ENCODE data around the gene CDK2. TPM values are rescaled to one million over a fixed set of nuclear protein-coding genes. Genes with fewer than 3 reads are reported as not detected.

CDK2 gene
- polyA plus RNA-seq, 1 of the 3 experiments (the other 2 are of a cell fraction): 43.3 TPM

DNA sequence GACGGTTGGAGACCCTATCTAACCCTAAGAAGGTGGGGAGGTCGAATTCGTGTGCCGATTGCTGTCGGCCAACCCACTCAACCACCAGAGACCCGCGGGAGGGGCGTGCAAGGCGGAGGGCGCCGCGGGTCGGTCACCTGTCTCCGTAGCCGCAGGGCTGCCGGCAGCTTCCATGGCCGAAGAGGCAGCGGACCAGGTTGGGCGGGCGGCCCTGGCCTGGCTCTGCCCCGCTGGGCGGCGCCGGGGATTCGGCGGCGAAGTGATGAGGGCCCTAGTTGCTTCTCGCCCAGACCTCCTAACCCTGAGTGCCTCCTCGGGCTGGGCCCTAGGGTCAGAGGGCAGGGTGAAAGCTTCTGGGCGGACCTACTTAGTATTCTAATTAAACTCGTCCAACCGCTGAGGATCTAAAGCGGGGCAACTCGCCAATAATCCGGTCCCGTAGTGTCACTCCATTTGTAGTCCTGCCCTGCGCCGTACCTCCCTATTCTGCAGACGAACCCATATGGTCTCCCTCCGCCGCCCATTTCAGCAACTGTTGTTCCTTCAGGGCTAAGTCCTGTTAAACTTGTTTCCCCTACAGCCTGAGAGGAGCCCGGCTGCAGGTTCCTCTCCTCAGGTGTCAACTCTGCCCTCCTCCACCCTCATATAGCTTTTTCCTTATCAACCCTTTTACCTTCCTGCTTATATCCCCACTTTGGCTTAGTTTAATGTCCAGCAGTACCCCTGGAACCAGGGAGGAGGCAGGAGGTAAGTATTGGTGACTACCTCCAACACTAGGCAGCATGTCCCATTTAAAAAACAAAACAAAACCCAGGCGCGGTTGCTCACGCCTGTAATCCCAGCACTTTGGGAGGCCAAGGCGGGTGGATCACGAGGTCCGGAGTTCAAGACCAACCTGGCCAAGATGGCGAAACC lies 38.8 kb upstream of the CDK2 start, which contains the start of gene PYM1 (continued):
- TF ChIP-seq TCF12 (IDR thresholded peaks at IDR 0.05) (no peak), RAD21 (IDR thresholded peaks at IDR 0.05; ENCODE audit: low read length) (no peak), NFIC (IDR thresholded peaks at IDR 0.05; ENCODE audit: borderline replicate concordance) (no peak; the same call in 1 of the 2 replicates), ELF1 (IDR thresholded peaks at IDR 0.05) (no peak), GATA2 (CRISPR knock-in tag; IDR thresholded peaks at IDR 0.05) (no peak), RCOR1 (IDR thresholded peaks at IDR 0.05; ENCODE audit: low read length) (0 out of 2 replicates have a peak, but pooled peaks have one; percentile 6), SMC3 (IDR thresholded peaks at IDR 0.05; ENCODE audit: low read depth, low read length) (no peak), FOXJ3 (CRISPR knock-in tag; IDR thresholded peaks at IDR 0.05) (no peak), CHD2 (IDR thresholded peaks at IDR 0.05; ENCODE audit: low read length, partially characterized antibody) (peak; percentile 50), POLR2AphosphoS5 (IDR thresholded peaks at IDR 0.05; ENCODE audit: low read depth, low read length) (peak; percentile 37), FOSL2 (IDR thresholded peaks at IDR 0.05; ENCODE audit: borderline replicate concordance, low read depth) (no peak)
- TF ChIP-seq, protein P1, sequence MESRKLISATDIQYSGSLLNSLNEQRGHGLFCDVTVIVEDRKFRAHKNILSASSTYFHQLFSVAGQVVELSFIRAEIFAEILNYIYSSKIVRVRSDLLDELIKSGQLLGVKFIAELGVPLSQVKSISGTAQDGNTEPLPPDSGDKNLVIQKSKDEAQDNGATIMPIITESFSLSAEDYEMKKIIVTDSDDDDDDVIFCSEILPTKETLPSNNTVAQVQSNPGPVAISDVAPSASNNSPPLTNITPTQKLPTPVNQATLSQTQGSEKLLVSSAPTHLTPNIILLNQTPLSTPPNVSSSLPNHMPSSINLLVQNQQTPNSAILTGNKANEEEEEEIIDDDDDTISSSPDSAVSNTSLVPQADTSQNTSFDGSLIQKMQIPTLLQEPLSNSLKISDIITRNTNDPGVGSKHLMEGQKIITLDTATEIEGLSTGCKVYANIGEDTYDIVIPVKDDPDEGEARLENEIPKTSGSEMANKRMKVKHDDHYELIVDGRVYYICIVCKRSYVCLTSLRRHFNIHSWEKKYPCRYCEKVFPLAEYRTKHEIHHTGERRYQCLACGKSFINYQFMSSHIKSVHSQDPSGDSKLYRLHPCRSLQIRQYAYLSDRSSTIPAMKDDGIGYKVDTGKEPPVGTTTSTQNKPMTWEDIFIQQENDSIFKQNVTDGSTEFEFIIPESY (IDR thresholded peaks at IDR 0.05; ENCODE audit: borderline replicate concordance, low read depth): no peak

DNA sequence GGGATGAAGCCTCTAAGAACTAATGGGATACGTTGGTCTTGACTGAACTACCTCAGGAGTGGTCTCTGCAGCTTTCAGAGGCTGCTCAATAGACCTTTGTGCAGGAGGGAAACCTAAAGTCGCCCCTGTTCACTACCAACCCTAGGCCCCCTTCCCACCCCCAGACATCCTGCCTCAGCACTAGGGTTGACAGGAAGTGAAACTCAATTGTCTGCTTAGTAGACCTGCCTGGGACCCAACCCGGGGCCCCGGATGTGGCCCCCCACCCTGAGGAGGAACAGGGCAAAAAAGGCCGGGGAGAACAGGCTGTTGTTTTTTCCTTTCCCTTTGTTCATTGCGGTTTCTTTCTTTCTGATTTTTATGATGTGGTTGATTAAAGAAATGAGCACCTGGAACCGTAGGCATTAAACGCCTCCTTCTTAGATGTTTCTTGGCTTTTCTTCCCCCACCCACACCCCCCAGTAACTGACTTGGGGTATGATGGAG lies 37.3 kb upstream of the CDK2 start:
- ChIA-PET CTCF (interaction anchor here (0.9 to 6.4 kb wide), 8 partner anchors 10 to 191 kb away, joined by 3 to 51 read pairs (median 16); partner anchors contain the start of gene DNAJC14), POLR2A (interaction anchor here (4.2 kb wide), 1 partner anchor 99 kb away, joined by 39 read pairs; the partner anchor contains the start of gene DNAJC14)
- no peaks in the 10 kb centered on the region for H3K9me2 ChIP-seq
- peaks cover 34% of the 10 kb centered on the region for H3F3A ChIP-seq (replicated peaks; ENCODE audit: insufficient read depth)
- H3K4me1 ChIP-seq (ENCODE audit: control insufficient read depth in 1 of 2, insufficient read depth in 2 of 2, low read depth in 1 of 2, low read length in 1 of 2): peaks cover 29 to 42% of the 10 kb centered on the region in 2 experiments; a peak in 3 of 4 replicates
- H4K20me1 ChIP-seq (ENCODE audit: insufficient read depth): no peaks in the 10 kb centered on the region
- H3K79me2 ChIP-seq (ENCODE audit: insufficient read depth): peaks cover 71% of the 10 kb centered on the region
- H3K27ac ChIP-seq (ENCODE audit: low read depth in 2 of 2, low read length in 1 of 2): no peak overlapping the region
- H3K9me3 ChIP-seq: no peaks in the 10 kb centered on the region
- no peak overlapping the region for H2AFZ ChIP-seq (ENCODE audit: low read depth)
- no peak for DNase-seq
- H3K9ac ChIP-seq: peak overlapping the region; percentile 15; the same call in 1 of the 2 replicates
- H3K36me3 ChIP-seq (replicated peaks in 1 of 2; ENCODE audit: control insufficient read depth in 1 of 2, insufficient read depth in 2 of 2, low read length in 1 of 2): no peaks in the 10 kb centered on the region
- WGBS (ENCODE audit: low lambda C conversion rate): 81% methylated on average over 8 of the region's 8 CpGs
- H3K4me3 ChIP-seq (ENCODE audit: low read depth in 2 of 2, low read length in 1 of 2): no peak overlapping the region
- no peaks in the 10 kb centered on the region for H3K27me3 ChIP-seq (ENCODE audit: insufficient read depth)
- H3K4me2 ChIP-seq: no peak overlapping the region
- TF ChIP-seq, protein P2, sequence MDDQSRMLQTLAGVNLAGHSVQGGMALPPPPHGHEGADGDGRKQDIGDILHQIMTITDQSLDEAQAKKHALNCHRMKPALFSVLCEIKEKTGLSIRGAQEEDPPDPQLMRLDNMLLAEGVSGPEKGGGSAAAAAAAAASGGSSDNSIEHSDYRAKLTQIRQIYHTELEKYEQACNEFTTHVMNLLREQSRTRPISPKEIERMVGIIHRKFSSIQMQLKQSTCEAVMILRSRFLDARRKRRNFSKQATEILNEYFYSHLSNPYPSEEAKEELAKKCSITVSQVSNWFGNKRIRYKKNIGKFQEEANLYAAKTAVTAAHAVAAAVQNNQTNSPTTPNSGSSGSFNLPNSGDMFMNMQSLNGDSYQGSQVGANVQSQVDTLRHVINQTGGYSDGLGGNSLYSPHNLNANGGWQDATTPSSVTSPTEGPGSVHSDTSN (IDR thresholded peaks at IDR 0.05): no peak
- TF ChIP-seq SMC3 (IDR thresholded peaks at IDR 0.05; ENCODE audit: low read depth, low read length): no peak
- TF ChIP-seq SIN3A (IDR thresholded peaks at IDR 0.05; ENCODE audit: borderline replicate concordance, low read depth, low read length): no peak
- TF ChIP-seq, protein P3, sequence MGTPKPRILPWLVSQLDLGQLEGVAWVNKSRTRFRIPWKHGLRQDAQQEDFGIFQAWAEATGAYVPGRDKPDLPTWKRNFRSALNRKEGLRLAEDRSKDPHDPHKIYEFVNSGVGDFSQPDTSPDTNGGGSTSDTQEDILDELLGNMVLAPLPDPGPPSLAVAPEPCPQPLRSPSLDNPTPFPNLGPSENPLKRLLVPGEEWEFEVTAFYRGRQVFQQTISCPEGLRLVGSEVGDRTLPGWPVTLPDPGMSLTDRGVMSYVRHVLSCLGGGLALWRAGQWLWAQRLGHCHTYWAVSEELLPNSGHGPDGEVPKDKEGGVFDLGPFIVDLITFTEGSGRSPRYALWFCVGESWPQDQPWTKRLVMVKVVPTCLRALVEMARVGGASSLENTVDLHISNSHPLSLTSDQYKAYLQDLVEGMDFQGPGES (IDR thresholded peaks at IDR 0.05; ENCODE audit: low read depth, low read length): no peak
- no peak for TF ChIP-seq TAF1 (IDR thresholded peaks at IDR 0.05; ENCODE audit: borderline replicate concordance, low read depth, low read length)
- TF ChIP-seq, protein P4, sequence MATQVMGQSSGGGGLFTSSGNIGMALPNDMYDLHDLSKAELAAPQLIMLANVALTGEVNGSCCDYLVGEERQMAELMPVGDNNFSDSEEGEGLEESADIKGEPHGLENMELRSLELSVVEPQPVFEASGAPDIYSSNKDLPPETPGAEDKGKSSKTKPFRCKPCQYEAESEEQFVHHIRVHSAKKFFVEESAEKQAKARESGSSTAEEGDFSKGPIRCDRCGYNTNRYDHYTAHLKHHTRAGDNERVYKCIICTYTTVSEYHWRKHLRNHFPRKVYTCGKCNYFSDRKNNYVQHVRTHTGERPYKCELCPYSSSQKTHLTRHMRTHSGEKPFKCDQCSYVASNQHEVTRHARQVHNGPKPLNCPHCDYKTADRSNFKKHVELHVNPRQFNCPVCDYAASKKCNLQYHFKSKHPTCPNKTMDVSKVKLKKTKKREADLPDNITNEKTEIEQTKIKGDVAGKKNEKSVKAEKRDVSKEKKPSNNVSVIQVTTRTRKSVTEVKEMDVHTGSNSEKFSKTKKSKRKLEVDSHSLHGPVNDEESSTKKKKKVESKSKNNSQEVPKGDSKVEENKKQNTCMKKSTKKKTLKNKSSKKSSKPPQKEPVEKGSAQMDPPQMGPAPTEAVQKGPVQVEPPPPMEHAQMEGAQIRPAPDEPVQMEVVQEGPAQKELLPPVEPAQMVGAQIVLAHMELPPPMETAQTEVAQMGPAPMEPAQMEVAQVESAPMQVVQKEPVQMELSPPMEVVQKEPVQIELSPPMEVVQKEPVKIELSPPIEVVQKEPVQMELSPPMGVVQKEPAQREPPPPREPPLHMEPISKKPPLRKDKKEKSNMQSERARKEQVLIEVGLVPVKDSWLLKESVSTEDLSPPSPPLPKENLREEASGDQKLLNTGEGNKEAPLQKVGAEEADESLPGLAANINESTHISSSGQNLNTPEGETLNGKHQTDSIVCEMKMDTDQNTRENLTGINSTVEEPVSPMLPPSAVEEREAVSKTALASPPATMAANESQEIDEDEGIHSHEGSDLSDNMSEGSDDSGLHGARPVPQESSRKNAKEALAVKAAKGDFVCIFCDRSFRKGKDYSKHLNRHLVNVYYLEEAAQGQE (IDR thresholded peaks at IDR 0.05; ENCODE audit: low read depth, low read length): no peak
- TF ChIP-seq MXI1 (IDR thresholded peaks at IDR 0.05; ENCODE audit: low read depth, low read length): no peak
- TF ChIP-seq, protein P5, sequence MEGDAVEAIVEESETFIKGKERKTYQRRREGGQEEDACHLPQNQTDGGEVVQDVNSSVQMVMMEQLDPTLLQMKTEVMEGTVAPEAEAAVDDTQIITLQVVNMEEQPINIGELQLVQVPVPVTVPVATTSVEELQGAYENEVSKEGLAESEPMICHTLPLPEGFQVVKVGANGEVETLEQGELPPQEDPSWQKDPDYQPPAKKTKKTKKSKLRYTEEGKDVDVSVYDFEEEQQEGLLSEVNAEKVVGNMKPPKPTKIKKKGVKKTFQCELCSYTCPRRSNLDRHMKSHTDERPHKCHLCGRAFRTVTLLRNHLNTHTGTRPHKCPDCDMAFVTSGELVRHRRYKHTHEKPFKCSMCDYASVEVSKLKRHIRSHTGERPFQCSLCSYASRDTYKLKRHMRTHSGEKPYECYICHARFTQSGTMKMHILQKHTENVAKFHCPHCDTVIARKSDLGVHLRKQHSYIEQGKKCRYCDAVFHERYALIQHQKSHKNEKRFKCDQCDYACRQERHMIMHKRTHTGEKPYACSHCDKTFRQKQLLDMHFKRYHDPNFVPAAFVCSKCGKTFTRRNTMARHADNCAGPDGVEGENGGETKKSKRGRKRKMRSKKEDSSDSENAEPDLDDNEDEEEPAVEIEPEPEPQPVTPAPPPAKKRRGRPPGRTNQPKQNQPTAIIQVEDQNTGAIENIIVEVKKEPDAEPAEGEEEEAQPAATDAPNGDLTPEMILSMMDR (IDR thresholded peaks at IDR 0.05): no peak
- no peak for TF ChIP-seq GABPA (IDR thresholded peaks at IDR 0.05; ENCODE audit: low read depth)
- no peak for TF ChIP-seq NFIC (IDR thresholded peaks at IDR 0.05; ENCODE audit: borderline replicate concordance)
